ENCODE measurements around the gene SYNE1.

DNA sequence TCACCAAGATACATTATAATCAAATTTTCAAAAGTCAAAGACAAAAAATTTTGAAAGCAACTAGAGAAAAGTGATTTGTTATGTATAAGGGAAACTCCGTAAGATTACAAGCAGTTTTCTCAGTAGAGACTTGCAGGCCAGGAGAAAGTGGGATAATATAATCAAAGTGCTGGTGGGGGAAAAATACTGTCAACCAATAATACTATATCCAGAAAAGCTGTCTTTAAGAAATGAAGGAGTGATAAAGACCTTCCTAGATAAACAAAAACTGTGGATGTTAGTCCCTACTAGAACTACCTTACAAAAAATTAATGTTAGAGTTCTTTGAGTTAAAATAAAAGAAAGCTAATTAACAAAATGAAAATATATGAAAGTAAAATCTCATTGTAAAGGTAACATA lies 79.7 kb downstream of the SYNE1 start:
- TF ChIP-seq, protein P1, sequence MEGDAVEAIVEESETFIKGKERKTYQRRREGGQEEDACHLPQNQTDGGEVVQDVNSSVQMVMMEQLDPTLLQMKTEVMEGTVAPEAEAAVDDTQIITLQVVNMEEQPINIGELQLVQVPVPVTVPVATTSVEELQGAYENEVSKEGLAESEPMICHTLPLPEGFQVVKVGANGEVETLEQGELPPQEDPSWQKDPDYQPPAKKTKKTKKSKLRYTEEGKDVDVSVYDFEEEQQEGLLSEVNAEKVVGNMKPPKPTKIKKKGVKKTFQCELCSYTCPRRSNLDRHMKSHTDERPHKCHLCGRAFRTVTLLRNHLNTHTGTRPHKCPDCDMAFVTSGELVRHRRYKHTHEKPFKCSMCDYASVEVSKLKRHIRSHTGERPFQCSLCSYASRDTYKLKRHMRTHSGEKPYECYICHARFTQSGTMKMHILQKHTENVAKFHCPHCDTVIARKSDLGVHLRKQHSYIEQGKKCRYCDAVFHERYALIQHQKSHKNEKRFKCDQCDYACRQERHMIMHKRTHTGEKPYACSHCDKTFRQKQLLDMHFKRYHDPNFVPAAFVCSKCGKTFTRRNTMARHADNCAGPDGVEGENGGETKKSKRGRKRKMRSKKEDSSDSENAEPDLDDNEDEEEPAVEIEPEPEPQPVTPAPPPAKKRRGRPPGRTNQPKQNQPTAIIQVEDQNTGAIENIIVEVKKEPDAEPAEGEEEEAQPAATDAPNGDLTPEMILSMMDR (IDR thresholded peaks at IDR 0.05; ENCODE audit: insufficient read depth, low read length): no peak
- TF ChIP-seq, protein P2, sequence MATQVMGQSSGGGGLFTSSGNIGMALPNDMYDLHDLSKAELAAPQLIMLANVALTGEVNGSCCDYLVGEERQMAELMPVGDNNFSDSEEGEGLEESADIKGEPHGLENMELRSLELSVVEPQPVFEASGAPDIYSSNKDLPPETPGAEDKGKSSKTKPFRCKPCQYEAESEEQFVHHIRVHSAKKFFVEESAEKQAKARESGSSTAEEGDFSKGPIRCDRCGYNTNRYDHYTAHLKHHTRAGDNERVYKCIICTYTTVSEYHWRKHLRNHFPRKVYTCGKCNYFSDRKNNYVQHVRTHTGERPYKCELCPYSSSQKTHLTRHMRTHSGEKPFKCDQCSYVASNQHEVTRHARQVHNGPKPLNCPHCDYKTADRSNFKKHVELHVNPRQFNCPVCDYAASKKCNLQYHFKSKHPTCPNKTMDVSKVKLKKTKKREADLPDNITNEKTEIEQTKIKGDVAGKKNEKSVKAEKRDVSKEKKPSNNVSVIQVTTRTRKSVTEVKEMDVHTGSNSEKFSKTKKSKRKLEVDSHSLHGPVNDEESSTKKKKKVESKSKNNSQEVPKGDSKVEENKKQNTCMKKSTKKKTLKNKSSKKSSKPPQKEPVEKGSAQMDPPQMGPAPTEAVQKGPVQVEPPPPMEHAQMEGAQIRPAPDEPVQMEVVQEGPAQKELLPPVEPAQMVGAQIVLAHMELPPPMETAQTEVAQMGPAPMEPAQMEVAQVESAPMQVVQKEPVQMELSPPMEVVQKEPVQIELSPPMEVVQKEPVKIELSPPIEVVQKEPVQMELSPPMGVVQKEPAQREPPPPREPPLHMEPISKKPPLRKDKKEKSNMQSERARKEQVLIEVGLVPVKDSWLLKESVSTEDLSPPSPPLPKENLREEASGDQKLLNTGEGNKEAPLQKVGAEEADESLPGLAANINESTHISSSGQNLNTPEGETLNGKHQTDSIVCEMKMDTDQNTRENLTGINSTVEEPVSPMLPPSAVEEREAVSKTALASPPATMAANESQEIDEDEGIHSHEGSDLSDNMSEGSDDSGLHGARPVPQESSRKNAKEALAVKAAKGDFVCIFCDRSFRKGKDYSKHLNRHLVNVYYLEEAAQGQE (IDR thresholded peaks at IDR 0.05; ENCODE audit: insufficient replicate concordance, low read depth): no peak
- no peak for TF ChIP-seq GABPA (IDR thresholded peaks at IDR 0.05; ENCODE audit: low read depth)

All from HL-60 (cell line).